ENCODE data around the gene FERMT1.
"Not testable (repeated sequence)": the region's sequence is repeated elsewhere in the genome, so short reads cannot be mapped to it uniquely, and the experiment has no call there.

Gene FERMT1

DNA sequence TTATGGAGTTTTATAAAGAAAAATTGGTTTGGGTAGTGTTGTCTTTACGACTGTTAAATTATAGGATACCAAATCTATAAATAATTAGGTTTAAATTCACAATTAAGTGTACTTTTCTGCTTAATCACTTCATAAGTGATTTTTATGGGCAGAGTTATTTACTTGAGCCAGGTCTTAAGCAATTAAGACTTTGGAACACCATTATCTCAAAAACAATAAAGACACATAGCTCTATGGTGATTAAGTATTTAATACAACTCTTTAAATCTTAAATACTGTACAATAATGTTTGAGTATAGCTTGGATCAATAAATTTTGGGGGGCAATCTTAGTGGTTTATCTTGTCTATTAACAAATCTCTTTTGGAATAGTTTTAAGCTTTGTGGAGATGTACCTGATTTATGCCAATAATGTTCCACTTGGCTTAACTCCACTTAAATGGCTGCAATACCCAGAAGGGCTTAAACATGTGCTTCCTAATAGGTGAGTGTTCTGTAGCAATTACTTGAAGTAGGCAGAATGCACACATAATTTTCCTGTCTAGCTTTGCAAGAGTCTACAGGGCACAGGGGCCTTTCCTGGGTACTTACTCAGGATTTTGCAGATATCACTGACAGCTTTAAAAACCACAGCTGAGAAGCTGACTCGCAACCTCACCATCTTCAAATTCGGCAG is 7.5 kb downstream of the FERMT1 start:
- no peak for DNase-seq

DNA sequence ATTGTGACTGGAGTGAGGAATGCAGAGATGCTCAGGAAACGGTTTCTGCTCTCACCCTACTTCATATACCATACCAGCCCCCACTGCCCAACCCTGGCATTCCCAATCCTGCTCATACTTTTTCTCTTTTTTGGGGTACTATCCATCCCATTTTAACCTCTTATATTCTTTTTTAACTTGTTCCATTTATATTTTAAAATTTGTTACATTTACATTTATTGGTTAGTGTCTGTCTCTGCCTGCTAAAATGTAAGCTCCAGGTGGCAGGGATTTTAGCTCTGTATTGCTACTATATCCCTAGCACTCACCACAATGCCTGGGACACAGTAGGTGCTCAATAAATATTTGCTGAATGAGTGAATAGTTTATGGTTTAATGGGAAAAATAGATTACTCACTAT is 8.1 kb downstream of the FERMT1 start:
- DNase-seq: no peak

DNA sequence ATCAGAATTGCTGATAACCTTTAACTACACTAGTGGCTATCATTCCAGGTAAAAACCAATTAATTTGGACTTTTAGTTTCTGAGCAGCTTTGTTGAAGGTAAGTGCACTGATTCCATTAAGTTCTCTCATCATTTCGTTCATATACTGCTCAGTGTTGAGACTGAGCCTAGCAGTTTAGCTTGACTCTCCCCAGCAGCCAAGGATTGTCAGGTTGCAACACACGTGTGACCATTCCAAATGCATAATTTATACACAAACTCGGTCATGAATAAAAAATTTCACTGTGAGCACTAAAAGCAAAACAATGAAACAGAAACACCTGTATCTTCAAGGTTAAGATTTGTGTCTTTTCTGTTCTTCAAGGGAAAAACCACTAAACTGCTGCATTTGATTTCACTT is 8.9 kb downstream of the FERMT1 start:
- no peak for DNase-seq

DNA sequence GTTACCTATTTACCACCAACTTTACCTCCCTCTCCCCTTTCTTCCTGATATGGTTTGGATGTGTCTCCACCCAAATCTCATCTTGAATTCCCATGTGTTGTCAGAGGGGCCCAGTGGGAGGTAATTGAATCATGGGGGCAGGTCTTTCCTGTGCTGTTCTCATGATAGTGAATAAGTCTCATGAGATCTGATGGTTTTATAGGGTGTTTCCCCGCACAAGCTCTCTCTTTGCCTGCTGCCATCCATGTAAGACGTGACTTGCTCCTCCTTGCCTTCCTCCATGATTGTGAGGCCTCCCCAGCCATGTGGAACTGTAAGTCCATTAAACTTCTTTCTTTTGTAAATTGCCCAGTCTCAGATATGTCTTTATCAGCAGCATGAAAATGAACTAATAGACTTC is 9.9 kb downstream of the FERMT1 start:
- DNase-seq: not testable (repeated sequence)

DNA sequence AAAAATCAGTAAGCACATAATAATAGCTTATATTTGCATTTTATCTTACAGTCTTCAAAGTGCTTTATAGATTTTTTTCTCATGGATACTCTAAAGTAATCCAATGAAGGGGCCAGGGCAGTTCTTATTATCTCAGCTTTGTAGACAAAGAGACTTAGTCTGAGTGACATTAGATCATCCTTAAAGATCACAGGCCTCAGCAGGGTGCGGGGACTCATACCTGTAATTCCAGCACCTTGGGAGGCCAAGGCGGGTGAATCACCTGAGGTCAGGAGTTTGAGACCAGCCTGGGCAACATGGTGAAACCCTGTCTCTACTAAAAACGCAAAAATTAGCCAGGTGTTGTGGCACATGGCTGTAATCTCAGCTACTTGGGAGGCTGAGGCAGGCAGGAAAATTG is 14.5 kb downstream of the FERMT1 start:
- no peak for DNase-seq

DNA sequence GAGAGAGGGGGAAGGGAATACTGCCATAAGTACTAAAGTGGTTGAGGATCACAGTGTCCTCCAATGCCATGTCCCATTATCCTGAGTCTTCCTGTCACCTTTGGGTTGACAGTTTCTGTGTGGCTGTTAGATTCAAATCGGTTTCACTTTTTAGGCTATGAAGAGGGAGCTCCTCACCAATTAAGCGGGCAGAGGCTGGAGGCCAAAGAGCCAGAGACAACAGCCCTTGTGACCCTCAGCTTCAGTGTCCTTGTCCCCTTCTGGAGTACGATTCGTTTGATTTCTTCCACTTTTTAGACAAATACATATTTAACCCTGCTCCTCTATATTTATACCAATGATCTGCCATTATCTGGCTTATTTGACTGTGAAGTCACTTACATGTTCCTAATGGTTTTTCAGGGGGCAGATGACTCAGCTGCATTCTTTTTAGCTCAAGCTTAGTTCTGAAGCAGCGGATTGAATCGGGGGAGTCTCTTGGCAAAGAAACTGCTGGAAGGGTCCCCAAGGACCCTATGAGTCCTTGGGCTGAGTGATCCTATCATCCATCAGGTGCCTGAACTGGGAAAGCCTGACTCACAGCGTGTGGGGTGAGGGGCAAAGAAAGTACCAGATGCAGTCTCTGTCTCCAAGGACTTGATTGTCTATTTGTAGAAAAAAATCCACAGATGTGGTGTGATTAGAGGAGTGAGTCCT is 18.2 kb downstream of the FERMT1 start:
- no peak for DNase-seq

DNA sequence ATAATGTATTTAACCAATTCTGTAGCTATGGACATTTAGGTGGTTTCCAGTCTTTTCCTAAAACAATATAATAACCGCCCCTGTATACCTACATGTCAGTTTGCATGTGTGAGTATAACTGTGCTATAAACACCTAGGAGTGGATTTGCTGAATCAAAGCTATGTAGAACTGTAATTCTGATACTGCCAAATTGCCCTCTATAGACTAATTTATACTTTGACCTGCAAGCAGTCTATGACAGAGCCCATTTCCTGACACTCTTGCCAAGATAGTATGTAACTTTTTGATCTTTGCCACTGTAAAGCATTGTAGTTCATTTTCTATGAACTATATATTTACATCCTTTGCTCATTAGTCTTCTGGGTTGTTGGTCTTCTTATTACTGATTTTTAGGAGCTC is 19.5 kb downstream of the FERMT1 start:
- DNase-seq: no peak

DNA sequence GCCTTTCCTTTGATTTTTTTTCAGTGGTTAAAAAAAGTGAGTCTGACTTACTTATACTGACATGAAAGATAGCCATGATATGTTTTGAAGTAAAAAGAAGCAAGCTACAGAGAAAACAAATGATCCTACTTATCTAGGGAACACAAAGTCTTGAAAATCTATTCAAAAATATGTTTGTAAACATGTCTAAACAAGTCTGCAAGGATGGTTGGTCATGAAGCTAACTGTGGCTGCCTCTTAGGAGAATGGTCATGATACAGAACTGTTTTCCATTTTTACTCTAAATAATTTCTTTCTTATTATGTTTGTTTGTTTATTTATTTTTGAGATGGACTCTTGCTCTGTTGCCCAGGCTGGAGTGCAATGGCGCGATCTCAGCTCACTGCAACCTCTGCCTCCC is 21.5 kb downstream of the FERMT1 start:
- DNase-seq: no peak

DNA sequence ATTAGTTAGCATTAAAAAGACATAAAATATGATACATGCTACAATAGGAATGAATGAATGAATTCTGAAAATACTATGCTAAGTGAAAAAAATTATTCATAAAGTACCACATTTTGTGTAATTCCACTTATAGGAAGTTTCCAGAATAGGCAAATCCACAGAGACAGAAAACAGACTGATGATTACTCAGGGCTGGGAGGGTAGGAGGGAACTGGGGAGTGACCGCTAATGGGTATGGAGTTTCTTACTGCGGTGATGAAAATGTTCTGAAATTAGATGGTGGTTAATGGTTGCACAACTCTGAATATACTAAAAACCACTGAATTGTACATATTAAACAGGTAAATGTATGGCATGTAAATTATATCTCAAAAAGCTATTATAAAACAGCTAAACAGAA is 22.6 kb downstream of the FERMT1 start:
- DNase-seq: no peak

DNA sequence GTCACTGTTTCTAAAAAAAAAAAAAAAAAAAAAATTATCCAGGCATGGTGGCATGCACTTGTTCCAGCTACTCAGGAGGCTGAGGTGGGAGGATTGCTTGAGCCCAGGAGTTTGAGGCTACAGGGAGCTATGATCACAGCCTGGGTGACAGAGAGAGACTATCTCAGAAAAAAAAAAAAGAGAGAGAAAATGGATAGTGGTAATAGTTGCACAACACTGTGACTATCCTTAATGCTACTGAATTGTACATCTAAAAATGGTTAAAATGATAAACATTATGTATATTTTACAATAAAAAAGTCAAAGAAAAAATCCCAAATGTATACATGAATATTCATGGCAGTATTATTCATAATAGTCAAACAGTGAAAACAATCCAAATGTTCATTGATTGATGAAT is 23.0 kb downstream of the FERMT1 start:
- no peak for DNase-seq

DNA sequence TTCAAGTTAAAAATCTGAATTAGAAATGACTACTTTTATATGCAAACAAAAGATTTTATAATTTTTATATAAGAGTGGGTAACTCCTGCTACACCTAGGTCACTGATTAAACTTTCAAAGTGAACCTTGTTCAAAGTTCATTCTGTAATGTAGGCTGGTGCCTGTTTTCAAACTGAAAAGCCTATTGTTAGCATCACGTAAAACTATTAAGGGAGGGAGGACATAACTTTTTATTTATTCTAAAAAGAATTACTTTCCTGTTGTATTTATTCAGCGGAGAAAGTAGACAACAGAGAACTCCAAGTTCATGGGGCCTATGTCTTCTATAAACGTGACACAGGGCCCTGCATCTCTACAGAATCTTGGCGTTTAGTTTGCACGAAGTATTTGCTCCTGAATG is 27.4 kb downstream of the FERMT1 start:
- DNase-seq: no peak

DNA sequence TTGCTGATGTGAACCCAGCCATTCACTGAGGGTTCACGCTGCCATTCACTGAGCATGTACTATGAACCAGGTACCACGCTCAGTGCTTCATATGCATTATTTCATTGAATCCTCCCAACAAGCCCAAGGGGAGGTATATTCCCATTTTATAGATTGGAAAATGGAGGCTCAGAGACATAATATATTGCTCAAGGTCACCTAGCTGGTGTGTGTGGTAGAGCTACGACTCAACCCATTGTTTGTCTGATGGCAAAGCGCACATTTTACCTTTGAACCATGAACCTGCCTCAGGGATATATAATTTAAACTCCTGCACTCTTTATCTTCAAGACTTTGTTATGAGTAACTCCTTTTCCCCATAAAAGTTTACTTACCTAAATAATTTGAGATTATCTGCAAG is 28.3 kb downstream of the FERMT1 start:
- DNase-seq: no peak

DNA sequence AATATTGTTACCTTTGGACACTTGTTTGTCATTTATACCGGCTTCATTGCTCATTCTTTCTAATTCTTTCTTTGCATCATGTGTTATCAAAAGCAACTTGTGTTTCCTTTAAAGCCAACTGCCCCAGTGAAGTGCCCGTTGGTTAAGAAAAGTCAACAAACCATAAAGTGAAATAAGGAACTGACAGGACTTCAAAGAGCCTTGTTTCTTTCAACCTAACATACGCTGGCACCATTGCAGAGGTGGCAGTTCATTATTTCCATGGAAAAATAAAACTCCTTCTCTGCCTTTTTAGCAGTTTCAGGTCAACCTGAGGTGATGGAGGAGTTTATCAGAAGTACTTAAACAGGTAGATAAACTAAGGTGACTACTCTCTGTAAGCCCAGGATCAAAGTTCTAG is 28.8 kb downstream of the FERMT1 start:
- DNase-seq: no peak

DNA sequence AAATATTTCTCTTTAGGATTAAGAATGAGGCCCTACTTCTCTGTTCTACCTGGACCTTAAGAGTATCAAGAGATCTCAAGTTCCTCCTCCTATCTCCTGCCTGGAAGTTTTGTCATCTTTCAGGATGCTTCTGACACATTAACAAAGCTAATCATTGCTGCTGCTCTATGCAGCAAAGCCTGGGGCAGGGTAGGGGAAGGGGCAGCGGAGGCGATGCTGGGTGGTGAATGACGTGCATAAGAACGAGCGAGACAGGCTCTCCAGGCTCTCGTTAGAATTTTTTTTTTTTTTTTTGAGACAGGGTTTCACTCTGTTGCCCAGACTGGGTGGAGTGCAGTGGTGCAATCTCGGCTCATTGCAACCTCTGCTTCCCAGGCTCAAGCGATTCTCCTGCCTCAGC is 31.2 kb downstream of the FERMT1 start:
- no peak for DNase-seq

DNA sequence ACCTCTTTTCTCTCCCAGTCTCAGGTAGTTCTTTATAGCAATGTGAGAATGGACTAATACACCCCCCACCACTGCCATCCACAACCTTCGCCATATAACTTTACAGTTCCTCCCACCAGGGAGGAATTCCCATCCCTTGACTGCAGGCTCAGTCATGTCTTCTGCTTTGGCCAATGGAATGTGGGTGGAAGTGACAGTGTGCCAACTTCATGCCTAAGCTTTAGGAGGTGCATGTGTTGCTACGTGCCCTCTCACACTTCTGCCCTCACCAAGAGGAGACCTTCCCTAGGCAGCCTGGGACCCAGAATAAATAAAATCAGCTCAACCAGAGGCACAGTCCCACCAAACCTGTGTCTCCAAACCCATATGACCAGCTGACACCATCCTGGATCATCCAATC is 36.0 kb downstream of the FERMT1 start:
- no peak for DNase-seq

DNA sequence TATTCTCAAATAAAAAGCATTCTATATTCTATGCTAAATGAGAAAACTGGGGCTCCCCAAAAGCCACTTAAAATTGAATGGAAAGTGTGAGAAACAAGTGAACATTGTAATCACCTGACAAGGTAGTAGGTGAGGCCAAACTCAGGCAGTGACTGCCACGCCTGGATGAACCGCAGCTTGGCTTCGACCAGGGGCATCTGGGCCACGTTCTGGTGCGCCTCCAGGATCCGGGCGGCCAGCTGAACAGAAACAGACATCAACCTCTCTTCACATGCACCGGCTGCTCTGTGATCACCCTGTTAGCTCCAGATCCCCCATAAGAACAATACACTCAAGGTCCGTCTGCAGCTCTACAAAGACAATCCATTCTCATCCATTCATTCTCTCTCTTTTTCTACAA is 38.9 kb downstream of the FERMT1 start:
- DNase-seq: no peak

DNA sequence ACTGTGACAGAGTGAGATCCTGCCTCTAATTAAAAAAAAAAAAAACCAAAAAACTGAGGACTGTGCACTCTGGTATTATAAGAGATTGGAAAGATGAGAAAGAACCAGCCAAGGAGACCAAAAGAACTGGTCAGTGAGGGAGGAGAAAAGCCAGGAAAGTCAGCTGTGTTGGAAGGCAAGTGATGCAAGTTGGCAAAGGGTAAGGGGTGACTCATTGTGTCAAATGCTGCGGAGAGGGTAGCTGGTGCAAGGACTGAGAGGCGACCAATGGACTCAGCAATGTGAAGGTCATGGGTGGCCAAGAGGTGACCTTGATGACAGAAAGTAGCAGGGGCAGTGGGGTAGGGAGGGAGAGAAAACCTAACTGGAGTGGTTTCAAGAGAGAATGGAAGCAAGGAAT is 41.6 kb downstream of the FERMT1 start:
- DNase-seq: no peak

DNA sequence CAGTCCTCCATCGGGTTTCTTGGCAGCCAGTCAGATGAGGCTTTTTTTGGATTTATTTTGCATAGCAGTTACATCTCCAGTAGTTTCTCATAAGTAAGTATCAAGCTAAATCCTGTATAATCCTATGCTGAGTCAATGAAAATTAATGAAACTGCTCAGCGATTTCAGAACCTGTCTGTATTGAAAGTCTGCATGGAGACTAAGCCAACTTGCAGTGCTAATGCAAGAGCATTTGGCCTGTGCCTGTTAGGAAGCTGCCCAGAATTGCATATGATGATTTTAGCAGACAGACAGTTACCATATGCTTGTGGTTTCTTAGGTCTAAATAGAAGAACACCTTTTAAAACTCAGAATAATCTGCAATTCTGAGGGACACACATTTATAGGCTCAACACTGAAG is 43.8 kb downstream of the FERMT1 start:
- DNase-seq: no peak

DNA sequence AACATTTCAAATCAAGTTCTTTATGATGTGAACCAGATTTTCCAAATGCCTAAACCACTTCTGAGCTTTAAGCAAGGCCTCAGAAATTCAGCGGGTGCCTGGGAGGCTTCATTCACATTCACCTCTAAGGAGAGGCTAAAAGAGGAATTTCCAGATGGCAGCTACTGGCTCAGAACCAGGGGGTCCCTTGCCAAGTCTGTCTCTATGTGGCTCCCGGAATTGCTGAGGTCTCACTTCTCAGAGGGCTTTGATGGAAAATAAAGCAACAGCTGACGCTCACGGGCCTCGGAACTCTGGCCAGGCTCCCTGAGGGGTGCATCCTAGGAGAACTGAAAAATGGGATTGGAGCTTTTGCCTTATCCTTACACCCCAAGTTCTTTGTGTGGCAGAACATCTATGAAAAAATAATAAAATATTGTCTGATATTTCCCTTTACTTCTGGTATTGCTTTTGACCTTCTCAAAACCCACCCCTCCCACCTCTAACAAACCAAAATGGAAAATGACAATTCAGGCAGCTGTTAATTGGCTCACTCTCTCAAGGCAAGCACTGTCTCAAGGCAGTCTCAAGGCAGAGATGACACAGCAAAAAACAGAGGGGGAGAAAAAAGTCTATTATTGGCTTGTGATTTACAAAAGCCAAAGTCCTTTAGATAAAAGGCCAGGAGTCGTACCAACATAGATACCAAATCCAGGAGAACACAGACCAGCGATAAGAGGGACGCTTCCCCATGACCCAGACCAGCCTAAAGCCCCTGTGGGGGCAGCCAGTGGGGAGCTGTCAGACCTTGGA is 47.2 kb downstream of the FERMT1 start:
- no peak for DNase-seq

DNA sequence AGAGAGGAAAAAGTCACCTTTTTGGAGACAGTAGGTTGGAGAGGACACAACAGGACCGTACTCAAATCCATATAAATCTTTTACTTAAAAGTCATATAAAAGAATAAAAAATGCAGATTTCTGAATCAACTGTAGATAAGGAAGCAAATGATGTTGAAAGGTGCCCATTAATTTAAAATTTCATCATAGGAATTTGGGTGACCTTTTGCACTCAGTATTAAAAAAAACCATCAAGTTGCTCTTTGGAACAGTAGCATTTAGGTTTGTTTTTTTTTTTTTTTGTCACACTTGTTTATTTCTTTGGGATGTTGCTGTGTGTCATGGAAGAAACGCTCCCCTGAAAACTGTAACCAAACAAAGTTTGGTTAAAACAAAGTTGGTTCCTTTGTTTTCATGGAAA is 48.0 kb downstream of the FERMT1 start:
- DNase-seq: no peak

DNA sequence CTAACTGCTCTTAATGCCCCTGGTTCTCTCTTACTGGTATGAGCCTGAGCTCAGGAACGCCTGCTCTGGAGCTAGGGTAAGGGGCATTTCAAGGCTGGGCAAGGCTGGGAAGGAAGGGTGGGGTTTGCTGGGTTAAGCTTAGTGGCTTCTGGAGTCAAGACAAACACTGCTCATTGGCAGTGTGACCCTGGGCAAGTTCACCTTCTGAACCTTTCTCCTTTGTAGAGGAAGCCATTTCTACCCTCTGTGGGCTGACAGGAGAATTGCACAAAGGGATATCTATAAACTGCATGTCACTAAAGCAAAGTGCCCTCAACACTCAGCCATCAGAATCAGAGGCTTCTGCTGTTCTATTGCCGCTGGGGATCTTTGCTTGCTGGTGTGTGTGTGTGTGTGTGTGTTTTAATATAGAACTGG is 48.7 kb downstream of the FERMT1 start:
- no peak for DNase-seq

DNA sequence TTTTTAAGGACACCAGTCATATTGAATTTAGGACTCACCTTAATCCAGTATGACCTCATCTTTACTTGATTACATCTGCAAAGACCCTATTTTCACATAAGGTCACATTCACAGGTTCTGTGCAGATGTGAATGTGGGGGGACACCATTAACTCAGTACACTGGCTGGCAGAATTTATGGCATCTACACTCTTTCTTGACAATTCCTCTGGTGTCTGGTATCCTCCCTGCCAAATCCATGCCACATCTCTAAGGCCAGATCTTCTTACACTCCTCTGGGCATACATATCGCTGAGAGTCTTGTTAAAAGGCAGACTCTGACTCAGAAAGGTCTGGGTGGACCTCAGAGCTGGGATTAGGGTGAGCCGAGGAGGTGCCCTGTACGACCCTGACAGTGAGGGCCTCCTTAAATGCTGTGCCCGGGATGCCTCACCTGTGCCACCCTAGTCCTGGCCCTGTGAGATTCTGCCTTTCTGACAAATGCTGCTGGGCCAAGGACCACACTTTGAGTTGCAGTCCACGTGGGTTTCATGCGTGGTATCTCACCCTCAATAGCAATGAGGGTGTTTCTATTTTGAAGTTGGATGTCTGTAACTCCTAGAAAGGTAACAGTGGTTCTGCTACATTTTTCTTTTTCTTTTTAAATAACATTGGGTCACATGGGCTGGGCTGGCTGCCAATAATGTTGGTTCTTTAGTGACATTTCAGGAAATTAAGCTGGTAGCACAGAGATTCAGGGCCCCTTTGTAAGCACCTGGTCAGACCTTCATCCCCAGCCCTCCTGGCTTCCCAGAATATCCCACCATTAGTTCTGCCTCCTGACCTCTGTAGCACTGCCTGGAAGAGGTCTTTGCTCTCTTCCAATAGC is 51.8 kb downstream of the FERMT1 start:
- no peak for DNase-seq

DNA sequence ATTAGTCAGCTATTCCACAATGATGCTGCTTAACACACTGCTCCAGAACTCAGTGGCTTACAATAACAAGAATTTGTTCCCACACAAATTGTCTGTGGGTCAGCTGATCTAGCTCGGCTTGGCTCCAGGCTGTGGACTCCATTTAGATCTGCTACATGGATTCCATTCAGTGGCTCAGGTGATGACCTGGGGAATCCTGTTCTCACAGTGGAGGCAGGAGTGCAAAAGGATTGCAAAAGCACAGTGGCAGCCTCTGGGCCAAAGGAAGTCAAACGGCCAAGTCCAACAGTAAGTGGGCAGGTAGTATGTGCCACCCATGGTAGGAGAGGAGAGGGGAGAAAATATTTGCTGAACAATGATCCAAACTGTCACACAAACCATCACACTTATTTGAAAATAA is 53.2 kb downstream of the FERMT1 start:
- DNase-seq: no peak

All from stimulated activated naive CD4-positive, alpha-beta T cell treated with Interleukin-2 at 50 U/mL for 16 hours (primary cell).